Measurements from ENCODE around the gene CDC42SE2.
"Not testable (repeated sequence)": the region's sequence is repeated elsewhere in the genome, so short reads cannot be mapped to it uniquely, and the experiment has no call there.

CDC42SE2 gene

GRCh38 chr5:131389096-131389868, 125.4 kb downstream of the CDC42SE2 start:
- DNase-seq (ENCODE audit: low read depth in 3 of 3), result no peak

DNA sequence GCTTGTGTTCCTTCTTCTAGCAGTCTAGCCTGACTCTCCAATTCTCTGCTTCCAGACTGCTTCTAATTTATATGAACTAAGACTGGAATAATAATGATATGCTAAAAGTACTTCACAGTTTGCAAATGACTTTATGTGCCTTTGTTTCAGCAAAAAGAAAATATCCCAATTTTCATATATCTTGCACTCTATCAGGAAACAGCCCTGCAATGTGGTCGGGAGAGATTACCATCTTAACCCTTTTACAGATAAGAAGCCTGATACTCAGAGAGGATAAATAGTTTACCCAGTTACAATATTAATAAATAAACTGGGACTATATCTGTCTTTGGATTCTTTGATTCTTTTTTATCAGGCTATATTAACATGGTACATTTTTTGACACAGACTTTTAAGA, 126.0 kb downstream of the CDC42SE2 start:
- DNase-seq (ENCODE audit: low read depth in 3 of 3), result no peak

GRCh38 chr5:131392466-131393095, 128.7 kb downstream of the CDC42SE2 start:
- DNase-seq (ENCODE audit: low read depth in 3 of 3), result no peak

DNA sequence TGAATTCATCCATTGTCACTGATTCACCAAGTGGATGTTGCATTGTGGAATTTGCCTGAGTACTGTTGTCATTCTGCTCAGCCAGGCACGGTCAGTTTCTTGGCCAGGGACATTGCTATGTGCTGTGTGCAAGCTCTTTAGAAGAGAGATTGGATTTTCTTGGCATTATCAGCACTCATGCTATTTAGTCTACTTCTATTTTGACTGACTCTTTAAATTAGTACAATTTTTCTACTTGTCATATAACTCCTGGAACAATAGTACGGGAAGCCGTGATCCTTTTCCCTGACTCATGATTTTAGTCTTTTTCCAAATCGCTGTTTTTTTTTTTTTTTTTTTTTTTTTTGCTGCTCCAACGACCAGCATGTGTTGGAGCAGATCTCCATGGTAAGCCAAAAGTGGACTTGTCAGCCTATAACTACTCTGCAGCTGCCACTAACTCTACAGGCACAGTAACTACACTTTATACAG, 129.7 kb downstream of the CDC42SE2 start:
- DNase-seq (ENCODE audit: low read depth in 3 of 3), result no peak

DNA sequence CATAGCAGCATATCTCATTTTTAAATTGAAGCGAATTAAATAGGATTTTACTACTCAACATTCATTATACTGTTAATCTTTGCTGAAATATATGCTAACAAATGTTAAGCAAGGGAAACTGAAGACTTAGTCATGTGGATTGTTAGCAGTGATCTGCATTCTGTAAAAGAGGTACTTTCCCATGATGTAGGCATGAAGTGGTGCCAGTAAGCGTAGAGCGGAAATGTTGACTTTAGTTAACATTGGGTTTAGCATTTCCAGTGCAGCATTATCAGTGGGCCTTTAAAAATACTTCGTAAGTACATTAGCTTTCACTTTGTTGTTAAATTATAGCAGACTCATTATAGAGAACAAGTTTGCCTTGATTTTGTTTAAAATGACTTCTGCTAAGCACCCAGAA, 130.3 kb downstream of the CDC42SE2 start:
- peak in 1 of 3 experiments; percentile 22 for DNase-seq (ENCODE audit: low read depth in 3 of 3)

- DNase-seq (ENCODE audit: low read depth in 3 of 3), result no peak
These were observed 132.2 kb downstream of the CDC42SE2 start for GRCh38 chr5:131396015-131396414.

DNA sequence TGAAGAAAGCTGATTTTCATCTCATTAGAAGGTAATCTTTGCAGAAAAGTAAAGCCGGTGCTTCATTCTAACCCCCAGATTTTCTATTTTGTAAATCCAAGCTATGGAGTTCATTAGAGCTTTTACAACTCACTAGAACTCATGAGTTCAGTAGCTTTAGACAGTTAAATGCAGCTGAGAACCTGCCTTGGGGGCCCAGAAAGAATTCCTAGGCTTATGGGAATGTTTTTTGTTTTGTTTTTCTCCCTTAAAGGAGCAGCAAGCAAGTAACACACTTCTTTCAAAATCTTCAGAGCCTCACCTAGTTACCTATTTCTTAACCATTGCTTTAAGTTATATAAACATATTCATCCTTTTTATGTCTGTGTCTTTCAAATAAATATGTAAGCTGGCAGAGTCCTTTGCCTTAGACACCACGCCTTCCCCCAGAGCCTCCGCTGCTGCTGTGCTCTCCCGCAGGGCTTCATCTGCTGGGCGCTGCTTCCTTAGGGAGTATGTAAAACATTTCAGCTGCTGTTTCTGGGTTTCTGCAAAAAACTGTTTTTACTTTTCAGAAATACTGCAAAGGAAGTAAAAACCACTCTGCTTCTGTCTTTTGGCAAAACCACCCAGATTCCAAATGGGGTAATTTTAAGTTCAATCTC, 132.9 kb downstream of the CDC42SE2 start:
- DNase-seq (ENCODE audit: low read depth in 3 of 3), result no peak

DNA sequence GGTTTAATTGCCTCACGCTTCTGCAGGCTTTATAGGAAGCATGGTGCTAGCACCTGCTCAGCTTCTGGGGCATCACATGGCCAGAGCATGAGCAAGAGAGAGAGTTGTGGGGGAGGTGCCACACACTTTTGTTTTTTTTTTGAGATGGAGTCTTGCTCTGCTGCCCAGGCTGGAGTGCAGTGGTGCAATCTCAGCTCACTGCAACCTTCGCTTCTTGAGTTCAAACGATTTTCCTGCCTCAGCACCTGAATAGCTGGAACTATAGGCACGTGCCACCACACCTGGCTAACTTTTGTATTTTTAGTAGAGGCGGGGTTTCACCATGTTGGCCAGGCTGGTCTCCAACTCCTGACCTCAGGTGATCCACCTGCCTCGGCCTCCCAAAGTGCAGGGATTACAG, 135.2 kb downstream of the CDC42SE2 start:
- DNase-seq (ENCODE audit: low read depth in 3 of 3), result not testable (repeated sequence)

GRCh38 chr5:131400585-131400984, 136.7 kb downstream of the CDC42SE2 start:
- DNase-seq (ENCODE audit: low read depth in 3 of 3), result no peak

- no peak for DNase-seq (ENCODE audit: low read depth in 3 of 3)
These were observed 141.8 kb downstream of the CDC42SE2 start for GRCh38 chr5:131405674-131406073.

DNA sequence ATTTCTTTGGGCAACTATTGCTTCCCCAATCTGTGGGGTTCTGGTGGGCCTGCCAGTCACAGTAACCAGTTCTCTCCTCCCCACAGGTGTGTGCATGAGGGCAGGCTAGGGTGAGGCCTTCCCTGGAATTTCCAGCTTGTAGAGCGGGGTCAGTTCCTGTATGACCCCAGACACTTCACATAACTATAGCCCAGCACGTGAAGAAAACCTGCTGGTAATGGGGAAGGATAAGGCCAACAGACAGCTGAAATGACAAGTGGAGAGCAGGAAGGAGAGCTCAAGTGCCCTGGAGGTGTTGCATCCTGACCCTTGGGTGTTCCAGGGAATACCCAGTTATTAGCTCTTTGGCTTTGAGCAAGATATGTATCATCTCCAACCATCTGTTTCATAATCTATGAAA, 142.2 kb downstream of the CDC42SE2 start:
- no peak for DNase-seq (ENCODE audit: low read depth in 3 of 3)

DNA sequence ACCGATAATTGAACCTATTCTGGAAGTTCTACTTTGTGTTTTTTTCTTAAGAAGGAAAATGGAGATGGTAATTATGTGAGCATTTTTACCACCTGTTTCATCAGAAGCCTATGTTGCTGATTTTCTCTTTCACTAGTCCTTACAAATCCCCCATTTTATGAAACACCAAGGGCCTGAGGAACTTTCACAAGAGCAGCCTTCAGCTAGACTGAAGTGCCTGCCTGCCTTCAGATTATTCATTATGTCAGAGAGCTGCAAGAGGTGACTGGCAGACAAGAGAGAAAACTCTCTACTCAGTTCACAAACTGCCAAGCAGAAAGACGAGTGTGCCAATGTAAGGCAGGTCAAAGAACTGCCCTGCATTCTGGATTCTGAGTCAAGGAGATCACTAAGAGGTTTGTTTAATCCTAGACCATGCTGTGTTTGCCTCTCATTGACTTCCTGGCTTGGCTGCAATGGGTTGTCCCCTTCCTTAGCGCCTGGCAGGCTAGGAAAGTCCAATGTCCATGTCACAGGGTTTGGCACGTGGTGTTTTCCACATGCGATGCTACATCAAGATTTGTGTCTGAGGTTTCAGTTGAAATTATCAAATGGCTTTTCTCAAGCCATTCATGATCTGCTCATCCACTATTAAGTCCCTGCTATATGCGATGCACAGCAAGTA, 143.3 kb downstream of the CDC42SE2 start:
- DNase-seq (ENCODE audit: low read depth in 3 of 3), result no peak

DNA sequence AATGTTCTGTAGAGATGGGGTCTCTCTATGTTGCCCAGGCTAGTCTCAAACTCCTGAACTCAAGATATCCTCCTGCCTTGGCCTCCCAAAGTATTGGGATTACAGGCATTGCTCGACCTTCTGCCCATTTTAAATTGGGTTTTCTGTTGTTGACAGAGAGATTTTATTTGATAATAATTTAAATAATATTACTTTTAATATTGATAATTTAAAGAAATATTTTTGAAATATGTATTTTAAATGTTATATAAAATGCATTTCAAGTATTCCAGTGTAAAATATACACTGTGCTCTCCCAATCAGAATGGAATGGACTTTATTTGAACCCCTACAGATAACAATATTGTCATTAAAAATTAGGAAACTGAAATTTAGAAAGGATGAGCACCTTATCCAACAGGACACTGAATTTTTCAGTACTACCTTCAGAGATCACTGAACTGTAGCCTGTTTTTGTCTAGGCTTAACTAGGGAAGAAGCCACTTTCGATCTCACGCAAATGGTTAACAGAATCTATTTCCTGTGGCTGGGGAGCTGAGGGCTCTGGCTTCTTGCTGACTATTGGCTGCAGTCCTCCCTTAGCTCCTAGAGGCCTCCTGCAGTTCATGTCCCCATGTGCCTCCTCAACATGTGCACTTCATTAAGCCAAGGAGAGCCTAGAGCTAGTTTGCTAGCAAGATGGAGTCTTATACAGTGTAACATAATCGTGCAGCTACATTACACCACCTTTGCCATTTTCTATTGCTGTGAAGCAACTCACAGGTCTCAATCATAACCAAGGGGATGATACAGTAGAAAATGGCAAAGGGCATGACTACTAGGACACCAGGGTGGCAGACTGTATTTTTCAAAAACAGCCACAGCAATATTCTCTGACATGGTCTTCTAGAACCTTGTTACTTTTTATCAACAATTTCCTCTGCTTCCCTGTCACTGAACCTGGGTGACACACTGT, 150.0 kb downstream of the CDC42SE2 start:
- peak in 1 of 3 experiments; percentile 13 for DNase-seq (ENCODE audit: low read depth in 3 of 3)

GRCh38 chr5:131416729-131417128, 152.9 kb downstream of the CDC42SE2 start:
- no peak for DNase-seq (ENCODE audit: low read depth in 3 of 3)

DNA sequence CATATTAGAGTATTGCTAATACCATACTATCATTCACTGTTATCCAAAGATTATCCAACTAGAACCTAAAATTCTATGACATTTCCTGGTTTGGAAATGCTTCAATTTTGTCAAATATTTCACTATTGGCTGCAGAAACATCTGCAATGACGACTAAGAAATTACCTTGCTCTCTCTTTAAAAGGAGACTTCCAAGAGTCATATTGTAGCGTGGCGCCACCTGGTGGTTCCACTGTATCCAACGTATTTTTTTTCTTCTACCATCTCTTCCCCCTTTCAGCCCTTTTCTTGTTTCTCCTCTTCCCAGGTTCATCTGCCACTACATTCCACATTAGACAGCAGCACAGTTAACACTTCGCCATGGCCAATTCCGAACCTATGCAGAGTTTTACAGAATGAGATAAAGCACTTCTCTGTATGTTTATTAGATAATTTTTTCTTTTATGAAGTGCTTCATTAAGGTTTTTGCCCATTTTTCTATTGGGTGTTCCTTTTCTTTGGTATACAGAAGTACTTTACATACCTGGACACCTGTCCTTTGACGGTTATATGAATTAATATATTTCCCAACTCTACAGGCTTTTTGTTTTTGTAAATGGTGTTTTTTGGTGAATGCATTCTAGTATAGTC, 153.5 kb downstream of the CDC42SE2 start:
- peak; percentile 63 to 74 (median 68) for DNase-seq (ENCODE audit: low read depth in 3 of 3)

- no peak for DNase-seq (ENCODE audit: low read depth in 3 of 3)
These were observed 155.0 kb downstream of the CDC42SE2 start for GRCh38 chr5:131418846-131419245.

- no peak for DNase-seq (ENCODE audit: low read depth in 3 of 3)
These were observed 156.0 kb downstream of the CDC42SE2 start for GRCh38 chr5:131419877-131420276.

GRCh38 chr5:131423056-131423455, 159.2 kb downstream of the CDC42SE2 start:
- DNase-seq (ENCODE audit: low read depth in 3 of 3), result no peak

DNA sequence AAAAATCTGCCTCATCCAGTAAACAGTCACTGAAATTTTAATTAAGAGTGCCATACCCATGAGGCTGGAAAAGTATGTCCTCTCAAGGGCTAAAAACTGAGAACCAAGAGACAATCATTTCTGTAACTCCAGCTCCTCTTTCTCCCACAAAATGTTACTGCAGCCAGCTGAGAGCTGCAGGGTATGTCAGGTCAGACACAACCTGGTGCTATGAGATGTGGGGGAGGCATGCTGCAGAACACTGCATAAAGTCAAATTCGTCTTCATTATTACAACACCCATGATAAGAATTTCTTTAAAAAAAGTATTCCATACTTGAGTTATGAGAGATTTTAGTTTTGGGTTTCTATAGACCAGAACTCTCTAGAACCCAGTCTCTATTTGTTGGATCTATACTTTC, 162.2 kb downstream of the CDC42SE2 start:
- no peak for DNase-seq (ENCODE audit: low read depth in 3 of 3)

GRCh38 chr5:131430794-131431193, 166.9 kb downstream of the CDC42SE2 start:
- no peak for DNase-seq (ENCODE audit: low read depth in 3 of 3)

GRCh38 chr5:131431794-131432193, 167.9 kb downstream of the CDC42SE2 start:
- DNase-seq (ENCODE audit: low read depth in 3 of 3), result no peak

Data from stimulated activated CD4-positive, alpha-beta T cell treated with anti-CD3 and anti-CD28 coated beads, TNF-alpha, amount 100 ng/mL, for 4 hours (primary cell).